MV-4-11 (cell line): ENCODE results near the gene TGFBR3L.
"Not testable (repeated sequence)": the region's sequence is repeated elsewhere in the genome, so short reads cannot be mapped to it uniquely, and the experiment has no call there.

Experiments used
- DNase-seq: peaks from one replicate; lab custom pipeline; 2025; lab: John Stamatoyannopoulos, UW

The TGFBR3L gene

DNA sequence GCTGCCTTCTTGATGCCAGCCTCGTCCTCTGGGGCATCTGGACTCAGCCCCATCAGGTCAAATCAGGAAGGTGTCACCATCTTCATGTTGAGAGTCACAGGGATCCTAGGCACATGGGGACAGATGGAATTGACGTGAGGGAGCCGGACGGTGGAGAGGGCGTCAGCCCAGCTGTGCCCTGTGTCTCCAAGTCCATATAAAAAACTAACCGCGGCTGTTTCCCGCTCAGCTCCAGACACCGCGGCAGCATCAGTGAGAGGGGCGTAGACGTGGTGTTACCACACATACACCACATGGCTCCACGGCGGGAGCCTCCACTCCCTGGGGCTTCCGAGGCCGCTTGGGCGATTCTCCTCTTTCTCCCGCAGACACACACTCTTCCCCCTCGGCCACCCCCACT, 34.8 kb upstream of the TGFBR3L start:
- DNase-seq: peak; percentile 42

DNA sequence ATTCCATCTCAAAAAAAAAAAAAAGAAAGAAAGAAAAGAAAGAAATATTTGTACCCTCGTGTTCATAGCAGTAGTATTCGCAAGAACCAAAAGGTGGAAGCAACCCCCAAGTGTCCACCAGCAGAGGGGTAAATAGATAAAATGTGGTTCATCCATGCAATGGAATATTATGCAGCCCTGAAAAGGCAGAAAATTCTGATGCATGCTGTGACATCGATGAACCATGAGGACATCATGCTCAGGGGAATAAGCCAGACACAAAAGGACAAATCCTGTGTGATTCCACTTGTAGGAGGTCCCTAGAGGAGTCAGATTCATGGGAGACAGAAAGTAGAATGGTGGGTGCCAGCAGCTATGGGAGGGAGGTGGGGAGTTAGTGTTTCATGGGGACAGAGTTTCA, 32.7 kb upstream of the TGFBR3L start:
- no peak for DNase-seq

DNA sequence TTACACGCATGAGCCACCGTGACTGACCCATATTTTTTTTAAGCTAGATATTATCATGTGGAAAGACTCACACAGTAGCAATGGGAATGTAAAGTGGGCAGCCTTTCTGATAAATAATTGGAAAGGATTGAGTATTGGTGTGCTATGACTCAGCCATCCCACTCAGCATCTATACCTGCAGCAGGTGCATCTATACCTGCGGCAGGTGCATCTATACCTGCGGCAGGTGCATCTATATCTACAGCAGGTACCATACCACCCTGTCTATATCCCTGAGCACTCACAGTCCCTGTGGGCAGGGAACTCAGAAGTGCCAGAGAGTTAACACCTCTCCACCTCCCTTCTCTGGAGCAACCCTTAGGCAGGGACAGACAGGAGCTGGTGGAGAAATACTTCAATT, 31.5 kb upstream of the TGFBR3L start:
- DNase-seq: no peak

DNA sequence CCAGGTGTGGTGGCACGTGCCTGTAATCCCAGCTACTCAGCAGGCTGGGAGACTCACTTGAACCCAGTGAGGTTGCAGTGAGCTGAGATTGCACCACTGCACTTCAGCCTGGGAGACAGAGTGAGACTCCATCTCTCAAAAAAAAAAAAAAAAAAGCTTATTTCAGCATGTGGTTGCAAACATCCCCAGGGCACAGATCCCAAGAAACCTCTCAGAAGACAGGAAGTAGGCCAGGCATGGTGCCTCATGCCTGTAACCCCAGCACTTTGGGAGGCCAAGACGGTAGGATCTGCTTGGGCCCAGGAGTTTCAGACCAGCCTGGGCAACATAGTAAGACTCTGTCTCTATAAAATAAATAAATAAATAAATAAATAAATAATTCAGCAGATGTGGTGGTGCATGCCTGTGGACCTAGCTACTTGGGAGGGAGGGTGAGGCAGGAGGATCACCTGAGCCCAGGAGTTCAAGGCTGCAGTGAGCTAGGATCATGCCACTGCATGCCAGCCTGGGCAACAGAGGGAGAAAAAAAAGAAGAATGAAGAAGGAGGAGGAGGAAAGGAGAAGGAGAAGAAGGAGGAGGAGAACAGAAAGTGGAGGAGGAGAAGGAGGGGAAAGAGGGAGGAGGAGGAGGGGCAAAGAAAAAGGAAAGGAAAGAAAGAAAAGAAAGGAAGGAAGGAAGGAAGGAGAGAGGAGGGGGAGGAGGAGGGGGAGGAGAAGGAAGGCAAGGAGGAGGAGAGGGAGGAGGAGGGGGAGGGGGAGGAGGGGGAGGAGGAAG, 30.6 kb upstream of the TGFBR3L start:
- peak; percentile 37 for DNase-seq

DNA sequence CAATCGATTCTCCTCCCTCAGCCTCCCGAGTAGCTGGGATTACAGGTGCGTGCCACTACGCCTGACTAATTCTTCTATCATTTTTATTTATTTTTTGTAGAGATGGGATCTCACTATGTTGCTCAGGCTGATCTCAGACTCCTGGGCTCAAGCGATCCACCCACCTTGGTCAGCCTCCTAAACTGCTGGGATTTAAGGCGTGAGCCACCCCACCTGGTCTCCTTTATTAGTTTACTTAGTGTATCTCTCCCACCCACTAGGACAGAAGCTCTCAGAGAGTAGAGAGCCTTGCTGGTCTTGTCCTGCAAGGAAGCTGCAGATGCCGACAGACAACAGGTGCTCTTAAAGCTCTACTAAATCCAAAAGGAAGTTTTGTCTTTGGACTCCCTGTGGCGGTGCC, 28.8 kb upstream of the TGFBR3L start:
- DNase-seq: no peak

DNA sequence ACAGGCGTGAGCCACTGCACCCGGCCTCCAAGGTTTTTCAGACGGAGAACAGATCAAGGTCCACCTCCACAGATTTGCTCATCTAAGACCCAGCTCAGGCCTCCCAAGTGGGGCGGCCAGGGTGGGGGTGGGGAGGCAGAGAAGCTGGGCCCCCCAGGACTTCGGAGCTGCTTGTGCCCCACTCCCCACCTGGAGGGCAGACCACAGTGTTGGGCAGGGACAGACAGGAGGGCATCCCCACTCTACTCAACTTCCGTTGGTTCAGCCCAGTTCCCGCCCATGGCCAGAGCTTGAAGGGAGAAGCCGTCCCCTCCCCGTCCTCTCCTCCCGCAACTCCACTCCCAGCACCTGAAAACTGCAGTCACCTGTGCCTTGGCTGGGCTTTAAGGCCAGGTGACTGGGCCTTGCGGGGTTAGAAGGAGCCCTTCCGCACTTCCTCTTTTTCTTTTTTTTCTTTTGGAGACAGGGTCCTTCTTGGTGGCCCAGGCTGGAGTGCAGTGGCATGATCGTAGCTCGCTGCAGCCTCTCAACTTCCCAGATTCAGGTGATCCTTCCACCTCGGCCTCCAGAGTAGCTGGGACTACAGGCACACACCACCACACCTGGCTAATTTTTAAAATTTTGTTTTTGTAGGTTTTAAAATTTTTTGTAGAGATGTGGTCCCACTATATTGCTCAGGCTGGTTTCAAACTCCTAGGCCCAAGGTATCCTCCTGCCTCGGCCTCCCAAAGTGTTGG, 27.1 kb upstream of the TGFBR3L start:
- no peak for DNase-seq

DNA sequence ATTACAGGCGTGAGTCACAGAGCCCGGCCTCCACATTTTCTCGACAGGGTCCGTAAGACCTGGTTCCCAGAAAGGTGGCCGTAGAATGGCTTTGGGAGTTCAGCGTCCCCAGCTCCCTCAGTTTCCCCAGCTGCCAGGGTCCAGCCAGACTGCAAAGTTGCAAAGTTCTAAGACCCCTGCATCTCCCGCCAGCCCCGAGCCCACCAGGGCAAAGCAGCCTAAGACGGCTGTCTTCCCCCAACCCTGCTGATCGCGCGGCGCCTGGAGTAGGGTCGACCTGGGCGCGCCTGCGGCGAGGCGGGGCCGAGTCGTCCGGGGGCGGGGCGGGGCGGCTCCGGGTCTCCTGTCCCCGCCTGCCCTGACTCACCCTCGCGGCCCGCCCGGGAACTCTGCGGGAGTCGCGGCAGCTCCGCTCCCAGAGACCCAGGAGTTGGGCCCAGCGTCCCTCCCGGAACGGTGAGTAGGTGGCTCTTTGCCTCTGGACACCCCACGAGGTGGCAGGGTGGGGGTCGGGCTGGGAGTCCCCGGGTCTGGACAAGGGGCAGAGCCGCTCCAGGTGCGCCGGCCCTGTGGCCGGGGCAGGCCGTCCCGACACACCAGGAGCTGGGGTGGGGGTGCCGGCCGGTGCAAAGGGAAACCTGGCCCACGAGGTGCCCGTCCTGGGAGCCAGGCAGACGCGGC, 26.3 kb upstream of the TGFBR3L start, which contains the start of gene LRRC8E:
LRRC8E (plus strand) TSS at position 366 of the 681 bp plus-strand sequence. CDS start 7,094 bp downstream, outside the sequence.
- DNase-seq: no peak

DNA sequence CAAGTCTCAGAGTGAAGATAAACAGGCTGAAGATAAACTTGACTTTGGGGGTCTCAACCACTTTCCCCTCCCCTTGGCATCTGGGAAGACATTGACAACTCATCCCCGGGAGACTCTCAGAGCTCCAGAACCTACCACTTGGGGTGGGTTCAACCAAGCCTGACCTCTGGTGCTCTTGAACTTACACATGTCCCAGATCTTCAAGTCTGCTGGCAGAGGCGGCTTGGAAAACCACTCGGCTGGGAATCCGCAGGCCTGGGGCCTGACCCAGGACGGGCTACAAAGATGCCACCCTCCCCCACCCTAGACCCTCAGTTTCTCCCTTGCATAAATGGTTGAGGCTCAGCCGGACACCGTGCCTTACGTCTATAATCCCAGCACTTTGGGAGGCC, 25.8 kb upstream of the TGFBR3L start:
- no peak for DNase-seq

DNA sequence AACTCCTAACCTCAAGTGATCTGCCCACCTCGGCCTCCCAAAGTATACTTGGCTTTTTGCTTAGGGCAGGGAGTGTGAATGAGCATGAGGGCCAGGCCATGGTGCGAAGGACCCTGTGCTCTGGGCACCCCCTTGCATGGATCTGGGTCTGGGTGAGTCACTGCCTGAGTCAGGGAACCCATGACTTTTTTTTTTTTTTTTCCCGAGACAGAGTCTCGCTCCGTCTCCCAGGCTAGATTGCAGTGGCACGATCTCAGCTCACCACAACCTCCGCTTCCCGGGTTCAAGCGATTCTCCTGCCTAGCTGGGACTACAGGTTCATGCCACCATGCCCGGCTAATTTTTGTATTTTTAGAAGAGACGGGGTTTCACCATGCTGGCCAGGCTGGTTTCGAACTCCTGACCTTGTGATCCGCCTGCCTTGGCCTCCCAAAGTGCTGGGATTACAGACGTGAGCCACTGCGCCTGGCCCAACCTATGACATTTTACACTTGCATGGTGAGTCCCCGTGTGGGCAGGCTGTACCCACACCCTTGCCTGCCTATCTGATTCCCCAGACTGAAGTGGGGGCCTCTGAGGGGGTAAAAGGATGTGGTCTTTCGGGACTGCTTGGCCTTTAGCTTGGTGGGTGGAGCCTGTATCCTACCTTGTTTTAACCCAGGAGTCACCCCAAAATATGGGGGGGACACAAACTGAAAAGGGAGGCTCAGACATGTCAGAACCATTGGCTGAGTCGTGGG, 21.1 kb upstream of the TGFBR3L start:
- DNase-seq: not testable (repeated sequence)

DNA sequence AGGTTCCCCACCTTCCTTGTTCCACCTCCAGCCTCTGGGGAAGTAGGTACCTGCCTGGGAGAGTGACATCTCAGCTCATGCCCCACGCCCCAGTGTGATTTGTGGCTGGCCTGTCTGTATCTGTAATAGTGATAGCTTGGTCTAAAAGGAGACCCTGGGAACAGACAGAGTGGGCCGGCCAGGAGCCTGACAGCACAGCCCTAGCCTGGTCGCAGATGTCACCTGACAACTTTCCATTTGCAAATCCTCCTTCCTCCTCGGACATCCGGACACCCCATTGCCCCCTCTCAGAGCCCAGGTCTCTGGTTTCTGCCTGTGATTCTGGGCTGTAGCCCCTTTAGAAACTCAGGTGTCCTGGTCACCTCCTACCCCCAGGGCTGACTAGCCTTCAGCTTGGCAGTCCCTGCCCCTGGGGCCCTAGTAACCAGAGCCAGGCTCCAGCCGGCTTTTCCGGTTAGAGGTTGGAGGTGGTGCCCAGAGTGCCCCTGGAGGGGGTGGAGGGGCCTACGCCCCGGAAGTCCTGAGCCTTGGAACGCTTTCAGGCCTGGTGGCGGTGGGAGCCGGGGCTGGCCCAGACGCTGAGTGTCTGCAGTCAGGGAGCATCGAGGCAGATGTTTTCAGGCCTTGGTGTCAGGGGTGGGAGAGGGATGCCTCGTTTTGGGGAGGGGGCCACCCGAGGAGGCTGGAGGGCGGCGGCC, 19.9 kb upstream of the TGFBR3L start:
- no peak for DNase-seq

DNA sequence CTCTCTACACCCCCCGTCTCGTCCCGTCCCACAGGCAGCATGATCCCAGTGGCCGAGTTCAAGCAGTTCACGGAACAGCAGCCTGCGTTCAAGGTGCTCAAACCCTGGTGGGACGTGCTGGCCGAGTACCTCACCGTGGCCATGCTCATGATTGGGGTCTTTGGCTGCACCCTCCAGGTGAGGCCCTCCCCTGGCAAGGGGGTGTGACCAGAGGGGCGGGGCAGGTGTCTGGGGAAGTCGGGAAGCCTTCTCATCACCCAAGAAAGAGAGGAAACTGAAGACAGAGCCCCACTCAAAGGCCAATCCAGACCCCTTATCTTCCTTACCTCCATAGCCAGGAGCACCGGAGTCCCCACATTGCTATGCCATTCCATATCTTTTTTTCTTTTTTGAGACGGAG, 19.1 kb upstream of the TGFBR3L start:
- no peak for DNase-seq

DNA sequence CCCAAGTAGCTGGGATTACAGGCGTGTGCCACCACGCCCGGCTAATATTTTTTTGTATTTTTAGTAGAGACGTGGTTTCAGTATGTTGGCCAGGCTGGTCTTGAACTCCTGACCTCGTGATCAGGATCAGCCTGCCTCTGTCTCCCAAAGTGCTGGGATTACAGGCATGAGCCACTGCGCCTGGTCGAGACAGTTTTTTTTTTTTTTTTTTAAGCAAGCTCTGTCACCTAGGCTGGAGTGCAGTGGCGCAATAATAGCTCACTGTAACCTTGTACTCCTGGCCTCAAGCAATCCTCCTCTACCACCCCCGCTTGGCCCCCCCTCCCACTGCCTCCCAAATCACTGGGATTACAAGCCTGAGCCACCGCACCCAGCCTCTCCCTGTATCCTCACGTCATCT, 17.3 kb upstream of the TGFBR3L start:
- no peak for DNase-seq

DNA sequence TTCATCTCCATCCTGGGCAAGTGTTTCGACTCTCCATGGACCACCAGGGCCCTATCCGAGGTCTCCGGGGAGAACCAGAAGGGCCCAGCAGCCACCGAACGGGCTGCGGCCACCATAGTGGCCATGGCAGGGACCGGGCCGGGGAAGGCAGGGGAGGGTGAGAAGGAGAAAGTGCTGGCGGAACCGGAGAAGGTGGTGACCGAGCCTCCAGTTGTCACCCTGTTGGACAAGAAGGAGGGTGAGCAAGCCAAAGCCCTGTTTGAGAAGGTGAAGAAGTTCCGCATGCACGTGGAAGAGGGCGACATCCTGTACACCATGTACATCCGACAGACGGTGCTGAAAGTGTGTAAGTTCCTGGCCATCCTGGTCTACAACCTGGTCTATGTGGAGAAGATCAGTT, 15.7 kb upstream of the TGFBR3L start:
- no peak for DNase-seq

DNA sequence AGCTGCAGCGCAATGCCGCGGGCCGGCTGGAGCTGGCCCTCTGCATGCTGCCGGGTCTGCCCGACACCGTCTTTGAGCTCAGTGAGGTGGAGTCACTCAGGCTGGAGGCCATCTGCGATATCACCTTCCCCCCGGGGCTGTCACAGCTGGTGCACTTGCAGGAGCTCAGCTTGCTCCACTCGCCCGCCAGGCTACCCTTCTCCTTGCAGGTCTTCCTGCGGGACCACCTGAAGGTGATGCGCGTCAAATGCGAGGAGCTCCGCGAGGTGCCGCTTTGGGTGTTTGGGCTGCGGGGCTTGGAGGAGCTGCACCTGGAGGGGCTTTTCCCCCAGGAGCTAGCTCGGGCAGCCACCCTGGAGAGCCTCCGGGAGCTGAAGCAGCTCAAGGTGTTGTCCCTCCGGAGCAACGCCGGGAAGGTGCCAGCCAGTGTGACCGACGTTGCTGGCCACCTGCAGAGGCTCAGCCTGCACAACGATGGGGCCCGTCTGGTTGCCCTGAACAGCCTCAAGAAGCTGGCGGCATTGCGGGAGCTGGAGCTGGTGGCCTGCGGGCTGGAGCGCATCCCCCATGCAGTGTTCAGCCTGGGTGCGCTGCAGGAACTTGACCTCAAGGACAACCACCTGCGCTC, 14.8 kb upstream of the TGFBR3L start:
- DNase-seq: no peak

DNA sequence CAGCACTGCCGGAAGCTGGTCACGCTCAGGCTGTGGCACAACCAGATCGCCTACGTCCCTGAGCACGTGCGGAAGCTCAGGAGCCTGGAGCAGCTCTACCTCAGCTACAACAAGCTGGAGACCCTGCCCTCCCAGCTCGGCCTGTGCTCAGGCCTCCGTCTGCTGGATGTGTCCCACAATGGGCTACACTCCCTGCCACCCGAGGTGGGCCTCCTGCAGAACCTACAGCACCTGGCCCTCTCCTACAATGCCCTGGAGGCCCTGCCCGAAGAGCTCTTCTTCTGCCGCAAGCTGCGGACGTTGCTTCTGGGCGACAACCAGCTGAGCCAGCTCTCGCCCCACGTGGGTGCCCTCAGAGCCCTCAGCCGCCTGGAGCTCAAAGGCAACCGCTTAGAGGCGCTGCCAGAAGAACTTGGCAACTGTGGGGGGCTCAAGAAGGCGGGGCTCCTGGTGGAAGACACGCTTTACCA, 14.2 kb upstream of the TGFBR3L start:
- DNase-seq: no peak

DNA sequence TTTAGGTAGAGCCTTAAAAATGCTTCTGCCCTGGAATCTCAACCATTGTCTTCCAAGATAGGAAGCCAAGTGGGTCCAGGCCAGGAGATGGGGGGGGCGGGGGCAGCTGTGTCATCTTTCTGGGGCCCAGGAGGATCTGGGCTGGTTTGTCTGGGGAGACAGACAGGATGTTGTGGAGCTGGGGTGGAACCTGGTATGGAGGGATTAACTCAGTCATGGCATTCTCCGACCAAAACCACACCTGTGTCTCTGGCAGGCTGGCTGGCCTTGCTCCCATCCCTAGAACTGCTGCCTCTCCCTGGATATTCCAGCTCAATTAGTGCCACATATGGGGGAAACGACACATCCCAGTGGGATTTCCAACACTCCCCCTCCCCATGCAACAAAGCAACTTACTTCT, 13.7 kb upstream of the TGFBR3L start:
- no peak for DNase-seq

DNA sequence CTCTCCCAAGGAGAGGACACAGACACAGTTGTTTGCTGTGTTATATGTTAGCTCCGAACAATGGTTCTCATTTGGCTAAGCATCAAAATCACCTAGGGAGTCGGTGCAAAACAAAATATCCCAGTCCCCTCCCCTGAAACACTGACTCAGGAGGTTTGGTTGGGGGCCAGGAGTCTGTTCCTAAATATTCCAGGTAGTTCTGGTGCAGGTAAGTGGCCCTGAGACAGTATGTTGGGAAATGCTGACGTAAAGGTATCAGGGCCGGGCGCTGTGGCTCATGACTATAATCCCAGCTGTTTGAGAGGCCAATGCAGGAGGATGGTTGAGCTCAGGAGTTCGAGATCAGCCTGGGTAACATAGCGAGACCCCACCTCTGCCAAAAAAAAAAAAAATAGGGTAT, 13.3 kb upstream of the TGFBR3L start:
- DNase-seq: no peak

DNA sequence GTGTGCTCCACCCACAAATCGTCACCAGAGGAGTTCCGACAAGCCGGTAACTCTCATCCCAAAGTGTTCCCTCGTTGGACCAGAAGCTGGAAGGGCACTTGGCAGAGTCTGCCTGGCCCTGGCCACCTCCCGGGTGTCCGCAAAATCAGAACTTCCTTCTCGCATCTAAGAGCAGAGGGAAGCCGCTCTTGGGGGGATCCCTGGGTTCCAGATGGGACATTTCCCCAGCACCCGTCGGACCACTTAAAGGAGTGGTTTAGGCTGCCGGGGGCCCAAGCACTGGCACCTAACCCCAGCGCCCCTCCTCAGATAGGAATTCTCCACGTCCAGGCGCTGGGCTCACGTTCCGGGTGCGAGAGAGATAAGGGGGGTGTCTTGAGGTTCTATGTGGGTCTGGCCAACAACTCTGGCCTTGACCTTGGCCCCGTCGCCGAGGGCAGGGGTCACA, 11.8 kb upstream of the TGFBR3L start:
- no peak for DNase-seq

DNA sequence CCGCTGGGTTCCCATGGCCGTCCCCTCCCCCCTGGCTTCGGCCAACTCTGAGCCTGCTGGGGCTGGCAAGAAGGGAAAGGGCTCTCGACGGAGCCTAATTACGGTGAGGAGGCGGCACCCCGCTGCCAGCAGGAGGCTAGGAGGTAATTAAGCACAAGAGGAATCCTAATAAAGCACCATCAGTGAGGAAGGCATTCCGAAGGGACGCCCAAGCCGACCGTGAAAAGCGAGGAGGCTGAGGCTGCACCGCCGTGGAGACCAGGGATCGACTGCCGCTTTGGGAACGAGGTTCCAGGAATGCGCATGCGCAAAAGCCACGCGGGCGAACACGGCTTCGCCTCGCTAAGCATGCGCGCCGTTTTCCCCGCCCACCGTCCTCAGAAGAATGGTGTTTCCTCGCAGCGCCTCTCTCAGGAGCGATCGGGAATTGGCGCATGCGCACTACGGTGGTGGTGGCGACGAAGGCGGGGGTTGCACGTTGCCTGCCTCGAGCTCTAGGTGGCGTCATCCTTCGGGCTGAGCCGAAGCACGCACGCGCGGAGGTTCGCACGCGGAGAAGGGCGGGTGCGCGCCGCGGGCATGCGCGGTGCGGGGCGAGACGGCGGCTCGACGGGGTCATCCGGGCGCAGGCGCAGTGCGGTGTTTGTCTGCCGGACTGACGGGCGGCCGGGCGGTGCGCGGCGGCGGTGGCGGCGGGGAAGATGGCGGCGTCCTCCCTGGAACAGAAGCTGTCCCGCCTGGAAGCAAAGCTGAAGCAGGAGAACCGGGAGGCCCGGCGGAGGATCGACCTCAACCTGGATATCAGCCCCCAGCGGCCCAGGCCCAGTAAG, 11.2 kb upstream of the TGFBR3L start, which contains the start of gene MAP2K7:
MAP2K7 (plus strand) TSS at position 634 of the 830 bp plus-strand sequence; CDS start at position 702, 68 bp downstream.
- peak; percentile 100 for DNase-seq
